Right atrium auricular region (tissue), 2 donors: ENCODE data around the gene PRM3. TPM values are rescaled to one million over a fixed set of nuclear protein-coding genes. Genes with fewer than 3 reads are reported as not detected.

ENCODE experiments used
- DNase-seq: peaks from one replicate; pipeline ENCODE4 v3.0.0-alpha.2; 2019; ENCODE audit warnings: low spot score
- H3K27ac ChIP-seq, 2 donors: fragments of 200-600 bp; sonication (generic); 1 replicate in 1 of 2; 2 replicates in 1 of 2; pipeline ENCODE4 v1.5.1; 2016 to 2019
- H3K27me3 ChIP-seq, 2 donors: fragments of 200-600 bp; sonication (generic); one replicate each; pipeline versions ENCODE4 v1.5.1 to v1.6.0; 2017 to 2019
- H3K36me3 ChIP-seq: fragments of 200-600 bp; sonication (generic); one replicate; pipeline ENCODE4 v1.5.1; 2016
- H3K4me1 ChIP-seq, 2 donors: fragments of 200-600 bp; sonication (generic); one replicate each; pipeline versions ENCODE4 v1.5.1 to v1.6.0; 2017 to 2019
- H3K4me3 ChIP-seq, 2 donors: fragments of 200-600 bp; sonication (generic); 1 replicate in 1 of 2; 2 replicates in 1 of 2; pipeline ENCODE4 v1.5.1; 2017 to 2019; ENCODE audit warnings: mild to moderate bottlenecking in 1 of 2, moderate library complexity in 1 of 2
- H3K9me3 ChIP-seq, 2 donors: fragments of 200-600 bp; sonication (generic); one replicate each; pipeline ENCODE4 v1.5.1; 2019
- total RNA-seq, 2 donors: library from RNA; depleted of rRNA; stranded (reverse); fragments of >200 nt; gene quantifications; one replicate each; pipeline ENCODE4 v1.1.0, GENCODE V29; 2016
- TF ChIP-seq, protein P1 (sequence below), 2 donors: fragments of 200-600 bp; sonication (generic); IDR thresholded peaks; one replicate each; pipeline ENCODE4 v1.5.1; 2019; ENCODE audit warnings: antibody characterized with exemption in 2 of 2

Gene PRM3
- total RNA-seq, 2 donors from 2014 or later, result not detected

DNA sequence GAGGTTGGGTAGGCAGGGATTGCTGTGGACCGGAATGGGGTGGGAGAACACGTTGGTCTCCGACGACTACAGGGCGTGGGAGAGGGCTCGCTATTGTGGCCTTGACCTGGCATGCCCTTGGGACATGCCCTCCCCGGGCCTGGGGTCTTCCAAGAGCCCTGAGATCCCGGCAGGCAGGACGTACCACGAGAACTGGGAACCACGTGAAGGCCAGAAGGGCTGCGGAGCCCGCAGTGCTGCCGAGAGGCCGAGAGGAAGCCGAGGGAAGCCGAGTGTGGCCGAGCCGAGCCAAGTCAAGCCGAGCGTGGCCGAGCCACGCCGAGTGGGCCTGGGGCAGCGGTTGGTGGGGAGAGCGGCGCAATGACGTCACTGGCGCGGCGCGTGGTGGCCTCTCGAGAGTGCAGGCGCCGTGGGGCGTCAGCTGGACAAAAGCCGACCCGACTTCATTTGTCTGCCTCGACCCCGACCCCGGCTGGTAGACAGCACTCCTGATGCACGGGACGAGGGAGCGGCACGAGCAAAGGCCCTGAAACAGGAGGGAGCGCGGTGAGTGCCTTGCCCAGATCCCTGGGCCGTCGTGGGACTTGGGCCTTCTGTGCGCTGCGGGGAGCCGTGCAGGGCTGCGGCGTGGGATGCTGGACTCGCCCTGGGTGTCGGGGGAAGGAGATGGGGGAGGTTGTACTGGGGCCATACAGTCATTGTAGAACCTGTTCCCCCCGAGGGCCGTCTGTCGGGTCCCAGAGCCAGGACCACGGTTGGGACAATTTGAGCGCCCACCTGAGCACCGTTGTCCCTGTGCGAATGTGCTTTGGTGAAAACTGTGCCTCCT is 24.0 kb downstream of the PRM3 start:
- no peak for DNase-seq
- Histone ChIP-seq H3K4me3 (no peak overlapping the region), H3K27ac (no peak overlapping the region), H3K4me1 (peaks cover 0 to 3% of the 10 kb centered on the region in 2 donors), H3K9me3 (no peaks in the 10 kb centered on the region), H3K36me3 (no peaks in the 10 kb centered on the region), H3K27me3 (no peaks in the 10 kb centered on the region)
- TF ChIP-seq, protein P1, sequence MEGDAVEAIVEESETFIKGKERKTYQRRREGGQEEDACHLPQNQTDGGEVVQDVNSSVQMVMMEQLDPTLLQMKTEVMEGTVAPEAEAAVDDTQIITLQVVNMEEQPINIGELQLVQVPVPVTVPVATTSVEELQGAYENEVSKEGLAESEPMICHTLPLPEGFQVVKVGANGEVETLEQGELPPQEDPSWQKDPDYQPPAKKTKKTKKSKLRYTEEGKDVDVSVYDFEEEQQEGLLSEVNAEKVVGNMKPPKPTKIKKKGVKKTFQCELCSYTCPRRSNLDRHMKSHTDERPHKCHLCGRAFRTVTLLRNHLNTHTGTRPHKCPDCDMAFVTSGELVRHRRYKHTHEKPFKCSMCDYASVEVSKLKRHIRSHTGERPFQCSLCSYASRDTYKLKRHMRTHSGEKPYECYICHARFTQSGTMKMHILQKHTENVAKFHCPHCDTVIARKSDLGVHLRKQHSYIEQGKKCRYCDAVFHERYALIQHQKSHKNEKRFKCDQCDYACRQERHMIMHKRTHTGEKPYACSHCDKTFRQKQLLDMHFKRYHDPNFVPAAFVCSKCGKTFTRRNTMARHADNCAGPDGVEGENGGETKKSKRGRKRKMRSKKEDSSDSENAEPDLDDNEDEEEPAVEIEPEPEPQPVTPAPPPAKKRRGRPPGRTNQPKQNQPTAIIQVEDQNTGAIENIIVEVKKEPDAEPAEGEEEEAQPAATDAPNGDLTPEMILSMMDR (IDR thresholded peaks at IDR 0.05), result no peak

DNA sequence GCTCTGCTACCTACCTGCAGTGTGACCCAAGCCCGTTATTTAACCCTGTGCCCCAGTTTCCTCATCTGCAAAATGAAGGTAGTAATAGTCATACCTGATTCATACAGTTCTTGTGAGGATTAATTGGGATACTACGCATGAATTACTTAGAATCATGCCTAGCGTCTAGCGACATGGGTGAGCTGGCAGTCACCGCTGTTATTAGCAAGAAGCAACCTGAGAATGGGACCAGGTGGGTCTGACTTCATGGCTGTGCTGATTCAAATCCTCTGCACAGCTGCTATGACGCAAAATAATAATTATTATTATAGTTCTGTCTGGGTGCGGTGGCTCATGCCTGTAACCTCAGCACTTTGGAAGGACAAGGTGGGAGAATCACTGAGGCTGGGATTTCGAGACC is 25.3 kb downstream of the PRM3 start:
- H3K4me1 ChIP-seq, result no peaks in the 10 kb centered on the region
- no peak overlapping the region for H3K4me3 ChIP-seq
- no peak overlapping the region for H3K27ac ChIP-seq
- TF ChIP-seq, protein P1 (IDR thresholded peaks at IDR 0.05), result no peak
- H3K9me3 ChIP-seq, result no peaks in the 10 kb centered on the region
- H3K27me3 ChIP-seq, result no peaks in the 10 kb centered on the region
- no peak for DNase-seq
- H3K36me3 ChIP-seq, result no peaks in the 10 kb centered on the region

DNA sequence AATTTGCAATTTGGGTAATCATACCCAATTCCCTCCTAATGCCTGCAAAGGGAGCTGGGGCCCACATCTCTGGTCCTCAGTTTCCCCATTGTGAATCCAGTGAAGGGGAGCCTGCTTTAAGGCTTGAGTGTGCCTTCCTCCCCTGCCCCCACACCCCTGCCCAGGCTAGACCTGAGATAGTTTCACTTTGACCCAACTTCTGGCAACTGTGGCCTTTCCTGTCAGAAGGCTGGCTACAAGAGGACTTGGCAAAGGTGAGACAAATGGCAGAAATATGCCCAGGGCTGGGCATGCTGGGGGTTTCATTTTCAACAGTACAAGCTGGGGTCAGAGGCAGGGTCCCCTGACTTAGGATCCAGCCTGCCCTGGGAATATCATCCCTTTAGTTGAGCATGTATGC is 27.4 kb downstream of the PRM3 start:
- DNase-seq, result no peak
- Histone ChIP-seq H3K27me3 (no peaks in the 10 kb centered on the region), H3K36me3 (no peaks in the 10 kb centered on the region), H3K9me3 (no peaks in the 10 kb centered on the region), H3K27ac (no peak overlapping the region), H3K4me3 (no peak overlapping the region), H3K4me1 (no peaks in the 10 kb centered on the region)
- TF ChIP-seq, protein P1 (IDR thresholded peaks at IDR 0.05), result no peak

DNA sequence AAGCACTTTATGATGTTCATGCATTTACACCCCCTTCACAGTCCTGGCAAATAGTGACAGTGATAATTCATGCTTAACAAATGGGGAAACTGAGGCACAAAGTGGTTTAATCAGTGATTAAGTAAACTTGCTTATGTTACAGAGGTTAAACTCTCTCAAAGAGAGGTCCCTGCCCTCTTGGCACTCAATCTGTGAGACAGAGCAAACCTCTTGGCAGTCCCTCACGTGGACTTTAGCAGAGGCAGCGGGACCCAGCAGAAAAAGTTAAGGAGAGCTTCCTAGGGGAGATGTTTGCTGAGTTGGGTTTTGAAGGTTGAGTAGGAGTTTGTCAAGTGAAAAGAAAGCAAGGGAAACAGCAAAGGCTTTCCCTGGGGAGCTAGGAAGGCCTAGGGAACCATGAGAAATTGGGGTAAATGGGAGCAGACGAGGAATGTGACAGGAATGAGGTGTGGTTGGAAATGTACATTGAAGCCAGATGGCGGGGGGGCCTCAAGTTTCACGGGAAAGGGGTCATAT is 28.1 kb downstream of the PRM3 start:
- Histone ChIP-seq H3K27ac (no peak overlapping the region), H3K9me3 (no peaks in the 10 kb centered on the region), H3K27me3 (no peaks in the 10 kb centered on the region), H3K4me3 (no peak overlapping the region), H3K36me3 (no peaks in the 10 kb centered on the region), H3K4me1 (no peaks in the 10 kb centered on the region)
- DNase-seq, result no peak
- TF ChIP-seq, protein P1 (IDR thresholded peaks at IDR 0.05), result no peak

DNA sequence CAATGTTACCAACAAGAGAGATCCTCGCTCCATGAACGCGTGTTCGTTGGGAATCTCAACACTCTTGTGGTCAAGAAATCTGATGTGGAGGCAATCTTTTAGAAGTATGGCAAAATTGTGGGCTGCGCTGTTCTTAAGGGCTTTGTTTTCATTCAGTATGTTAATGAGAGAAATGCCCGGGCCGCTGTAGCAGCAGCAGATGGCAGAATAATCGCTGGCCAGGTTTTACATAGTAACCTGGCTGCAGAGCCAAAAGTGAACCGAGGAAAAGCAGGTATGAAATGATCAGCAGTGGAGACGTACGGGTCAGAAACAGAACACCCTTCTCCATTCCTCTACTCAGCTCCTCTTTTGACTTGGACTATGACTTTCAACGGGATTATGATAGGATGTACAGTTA is 30.8 kb downstream of the PRM3 start:
- TF ChIP-seq, protein P1 (IDR thresholded peaks at IDR 0.05), result no peak
- Histone ChIP-seq H3K9me3 (no peaks in the 10 kb centered on the region), H3K27me3 (no peaks in the 10 kb centered on the region), H3K4me3 (no peak overlapping the region), H3K27ac (no peak overlapping the region), H3K4me1 (no peaks in the 10 kb centered on the region), H3K36me3 (no peaks in the 10 kb centered on the region)
- DNase-seq, result no peak
